NOMO-1 treated with DMSO at 0.1 percent for 48 hours (cell line): ENCODE measurements around the gene LRRC45.

Source experiments
- DNase-seq: peaks from one replicate; lab custom pipeline; 2025; ENCODE audit not compliant: unreplicated experiment; lab: John Stamatoyannopoulos, UW

Gene LRRC45

DNA sequence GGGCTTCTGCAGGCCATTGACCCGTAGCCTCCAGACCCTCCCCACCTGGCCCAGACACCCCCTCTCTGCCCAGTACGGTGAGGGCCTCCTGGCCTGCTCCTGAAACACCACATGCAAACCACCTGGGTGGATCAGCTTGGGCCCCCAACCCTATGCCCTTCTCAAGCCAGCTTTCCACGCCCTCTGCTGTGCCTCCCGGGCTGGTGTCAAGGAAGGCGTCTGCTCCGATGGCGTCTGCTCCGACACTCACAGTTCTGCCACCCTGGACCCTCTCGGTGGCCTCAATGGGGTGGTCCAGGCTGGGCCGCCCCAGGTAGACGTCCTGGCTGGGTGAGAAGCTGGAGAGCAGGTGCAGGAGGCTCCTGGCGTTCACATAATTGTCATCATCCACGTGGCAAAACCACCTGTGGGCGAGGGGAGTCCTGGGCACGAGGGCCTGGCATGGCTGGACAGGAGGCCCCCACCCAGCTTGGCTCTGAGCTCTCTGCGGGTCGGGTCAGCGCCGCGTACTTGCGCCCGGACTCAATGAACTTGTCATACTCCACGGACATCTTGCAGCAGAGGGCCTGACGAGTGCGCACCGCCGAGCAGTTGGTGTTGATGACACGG, 27.2 kb downstream of the LRRC45 start:
- DNase-seq = no peak

GRCh38 chr17:82050761-82051641, 27.9 kb downstream of the LRRC45 start:
- DNase-seq = no peak

DNA sequence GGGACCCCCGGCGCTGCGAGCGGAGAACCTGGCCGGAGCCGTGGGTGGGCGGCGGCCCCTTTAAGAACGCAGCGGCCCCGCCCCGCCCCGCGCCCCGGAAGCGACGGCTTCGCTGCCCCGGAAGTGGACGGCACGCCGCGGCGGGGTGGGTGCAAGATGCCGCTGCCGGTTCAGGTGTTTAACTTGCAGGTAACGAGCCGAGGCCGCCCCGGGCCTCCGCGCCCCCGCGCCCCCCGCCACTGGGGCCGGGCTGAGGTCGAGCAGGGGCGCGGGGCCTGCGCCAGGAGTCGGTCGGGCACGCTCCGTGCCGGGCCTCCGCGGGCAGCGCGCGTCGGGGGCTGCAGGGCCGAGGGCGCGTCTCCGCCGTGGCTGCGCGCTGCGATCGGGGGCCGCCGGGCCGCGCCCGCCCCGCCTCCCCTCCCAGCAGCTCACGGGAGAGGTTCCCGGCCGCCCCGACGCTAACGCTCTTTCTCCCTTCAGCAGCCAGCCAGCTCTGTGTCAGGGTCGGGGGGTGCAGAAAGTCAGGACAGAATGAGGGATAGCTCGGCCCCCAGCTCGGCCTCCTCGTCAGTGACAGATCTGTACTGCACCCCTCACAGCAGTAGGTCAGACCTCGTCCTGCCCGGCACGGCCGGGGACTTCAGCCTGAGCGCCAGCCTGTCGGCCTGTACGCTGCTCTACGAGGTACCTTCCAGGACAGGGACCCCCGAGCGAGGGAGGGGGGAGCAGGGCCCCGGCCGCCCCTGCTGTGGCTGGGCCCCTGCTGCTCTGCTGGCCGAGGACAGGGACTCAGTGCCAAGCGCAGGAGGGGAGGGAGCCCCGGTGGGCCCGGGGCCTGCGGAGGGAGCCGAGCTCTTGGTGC, 28.9 kb downstream of the LRRC45 start, which contains the start of the genes GPS1 and RFNG:
GPS1 (plus strand) TSS at position 123 of the 862 bp plus-strand sequence; CDS start at position 157, 34 bp downstream.
RFNG (minus strand) TSS at position 36 of the 862 bp plus-strand sequence. CDS start 45 bp downstream, outside the sequence.
- no peak for DNase-seq

DNA sequence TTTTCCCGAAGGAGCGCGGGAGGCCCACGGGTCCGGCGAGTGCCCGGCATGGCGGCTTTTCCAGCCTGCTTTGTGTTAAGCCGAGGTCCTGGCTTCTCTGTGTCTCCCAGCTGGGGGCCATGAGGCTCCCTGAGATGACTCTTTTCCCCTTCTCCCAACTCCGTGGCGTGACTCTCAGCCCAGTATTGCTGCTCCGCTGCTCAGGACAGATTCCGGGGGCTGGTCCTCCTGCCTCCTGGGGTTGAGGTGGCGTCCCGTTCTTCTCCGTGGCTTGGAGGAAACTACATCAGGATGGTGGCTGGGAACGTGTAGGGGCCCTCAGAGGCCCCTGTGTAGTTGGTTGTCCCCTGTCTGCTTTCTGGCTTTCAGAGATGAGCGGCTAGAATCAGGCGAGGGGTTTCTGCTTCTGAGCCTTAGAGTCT, 29.5 kb downstream of the LRRC45 start:
- no peak for DNase-seq

GRCh38 chr17:82053130-82053529, 30.0 kb downstream of the LRRC45 start:
- no peak for DNase-seq

- DNase-seq = no peak
Observed at GRCh38 chr17:82053556-82054263, 30.6 kb downstream of the LRRC45 start.

DNA sequence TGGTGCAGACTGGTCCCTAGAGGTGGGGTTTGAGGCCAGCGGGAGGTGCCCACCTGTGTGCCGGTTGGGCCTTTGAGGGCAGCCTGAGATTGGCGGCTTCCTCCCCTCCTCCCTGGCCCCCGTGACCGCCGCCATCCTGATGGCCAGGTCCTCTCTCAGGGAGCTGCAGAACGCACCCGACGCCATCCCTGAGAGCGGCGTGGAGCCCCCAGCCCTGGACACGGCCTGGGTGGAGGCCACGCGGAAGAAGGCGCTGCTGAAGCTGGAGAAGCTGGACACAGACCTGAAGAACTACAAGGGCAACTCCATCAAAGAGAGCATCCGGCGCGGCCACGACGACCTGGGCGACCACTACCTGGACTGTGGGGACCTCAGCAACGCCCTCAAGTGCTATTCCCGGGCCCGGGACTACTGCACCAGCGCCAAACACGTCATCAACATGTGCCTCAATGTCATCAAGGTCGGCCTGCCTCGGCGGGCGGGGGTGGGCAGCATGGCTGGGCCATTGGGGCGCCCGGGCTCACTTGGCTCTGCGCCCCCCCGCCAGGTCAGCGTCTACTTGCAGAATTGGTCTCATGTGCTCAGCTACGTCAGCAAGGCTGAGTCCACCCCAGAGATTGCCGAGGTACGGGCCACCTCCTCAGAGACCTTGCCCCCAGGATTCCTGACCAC, 31.4 kb downstream of the LRRC45 start:
- DNase-seq = no peak

DNA sequence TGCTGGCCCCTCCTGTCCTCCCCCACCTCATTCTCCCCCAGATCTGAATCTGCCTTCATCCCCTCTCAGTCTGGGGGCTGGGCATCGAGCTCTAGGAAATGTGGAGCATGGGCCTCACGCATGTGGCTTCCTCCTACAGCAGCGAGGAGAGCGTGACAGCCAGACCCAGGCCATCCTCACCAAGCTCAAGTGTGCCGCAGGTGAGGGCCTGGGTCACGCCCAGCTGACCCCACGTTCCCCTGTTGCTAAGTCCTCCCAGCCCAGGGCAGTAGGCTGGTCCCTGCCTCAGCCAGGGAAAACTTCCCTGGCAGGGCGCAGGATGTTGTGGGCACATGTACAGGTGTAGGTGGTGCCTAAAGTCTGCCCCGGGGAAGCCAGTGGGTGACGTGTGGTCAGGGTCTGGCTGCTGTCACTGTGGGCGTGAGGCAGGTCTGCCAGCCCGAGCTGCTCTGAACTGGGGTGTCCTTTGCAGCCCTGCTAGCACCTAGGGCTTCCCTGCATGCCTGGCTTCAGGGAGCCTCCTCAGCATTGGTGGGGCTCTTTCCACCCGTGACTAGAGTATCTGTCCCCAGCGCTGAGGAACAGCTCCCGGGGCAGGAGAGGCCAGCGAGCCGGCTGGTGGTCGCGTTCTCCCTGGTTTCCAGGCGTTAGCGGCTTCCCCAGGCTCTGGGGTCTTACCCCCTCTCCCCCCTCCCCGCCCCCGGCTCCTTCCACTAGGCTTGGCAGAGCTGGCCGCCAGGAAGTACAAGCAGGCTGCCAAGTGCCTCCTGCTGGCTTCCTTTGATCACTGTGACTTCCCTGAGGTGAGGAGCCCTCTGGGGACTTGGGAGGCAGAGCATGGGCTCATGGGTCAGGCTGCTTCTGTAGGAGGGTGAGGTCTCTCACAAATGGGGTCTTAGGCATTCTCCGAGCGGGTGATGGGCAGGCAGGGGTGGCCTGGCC, 32.2 kb downstream of the LRRC45 start:
- no peak for DNase-seq

GRCh38 chr17:82055965-82056728, 33.0 kb downstream of the LRRC45 start:
- DNase-seq = no peak

DNA sequence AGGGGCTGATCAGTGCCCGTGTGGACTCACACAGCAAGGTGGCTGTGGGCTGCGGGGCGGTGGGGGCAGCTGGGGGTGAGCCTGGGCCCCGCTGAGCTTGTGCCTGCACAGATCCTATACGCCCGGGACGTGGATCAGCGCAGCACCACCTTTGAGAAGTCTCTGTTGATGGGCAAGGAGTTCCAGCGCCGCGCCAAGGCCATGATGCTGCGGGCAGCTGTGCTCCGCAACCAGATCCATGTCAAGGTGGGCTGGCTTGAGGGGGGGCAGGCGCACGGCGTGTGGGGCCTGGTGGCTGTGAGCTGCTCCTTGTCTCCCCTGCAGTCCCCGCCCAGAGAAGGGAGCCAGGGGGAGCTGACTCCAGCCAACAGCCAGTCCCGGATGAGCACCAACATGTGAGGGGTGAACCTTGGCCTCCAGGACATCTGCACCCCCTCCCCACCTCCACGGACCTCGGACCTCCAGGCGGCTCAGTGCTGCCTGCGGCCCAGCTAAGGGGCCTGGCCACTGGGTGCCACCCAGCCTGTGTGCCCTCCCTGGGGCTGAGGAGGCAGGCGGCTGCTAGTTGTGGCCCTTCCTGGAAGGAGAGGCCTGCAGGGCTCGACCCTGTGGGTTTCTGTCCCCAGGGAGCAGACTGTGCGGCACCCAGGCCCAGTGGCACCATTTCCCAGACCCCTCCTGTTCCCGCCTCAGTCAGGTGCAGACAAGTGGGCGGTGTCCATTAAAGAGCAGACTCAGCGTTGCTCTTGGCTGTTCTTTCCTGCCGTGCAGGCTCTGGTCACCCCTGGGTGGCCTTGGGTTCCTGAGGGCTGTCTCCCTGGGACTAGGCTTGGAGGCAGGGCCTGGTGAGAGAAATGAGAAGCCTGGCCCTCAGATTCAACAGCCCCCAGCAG, 33.9 kb downstream of the LRRC45 start:
- no peak for DNase-seq

DNA sequence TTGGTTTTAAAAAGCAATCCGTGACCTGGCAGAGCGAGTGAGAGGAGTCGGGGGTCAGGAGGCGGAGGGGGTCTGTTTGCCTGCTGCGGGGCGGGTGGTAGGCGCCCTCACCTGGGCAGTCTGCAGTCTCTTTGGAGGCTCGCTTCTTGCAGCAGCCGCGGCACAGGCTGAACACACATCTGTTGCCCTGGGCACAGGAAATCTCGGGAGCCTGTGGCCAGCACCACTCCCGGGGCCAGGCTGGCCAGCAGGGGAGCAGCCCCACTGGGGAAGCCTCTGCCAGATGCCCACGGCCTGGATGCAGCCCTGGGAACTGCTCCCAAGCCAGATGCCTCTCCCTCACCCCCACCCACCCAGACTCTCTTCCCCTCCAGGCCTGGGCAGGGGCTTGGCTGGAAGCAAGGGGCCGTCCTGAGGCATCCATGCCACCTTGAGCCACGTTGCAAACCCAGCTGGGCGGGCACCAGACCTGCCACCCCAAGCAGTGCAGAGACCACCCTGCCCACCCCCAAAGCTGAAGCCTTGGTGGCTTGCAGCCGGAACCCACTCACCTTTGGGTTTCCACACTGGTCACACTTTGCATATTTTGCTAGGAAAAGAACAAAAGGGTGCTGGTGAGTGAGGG, 35.2 kb downstream of the LRRC45 start:
- DNase-seq = no peak

DNA sequence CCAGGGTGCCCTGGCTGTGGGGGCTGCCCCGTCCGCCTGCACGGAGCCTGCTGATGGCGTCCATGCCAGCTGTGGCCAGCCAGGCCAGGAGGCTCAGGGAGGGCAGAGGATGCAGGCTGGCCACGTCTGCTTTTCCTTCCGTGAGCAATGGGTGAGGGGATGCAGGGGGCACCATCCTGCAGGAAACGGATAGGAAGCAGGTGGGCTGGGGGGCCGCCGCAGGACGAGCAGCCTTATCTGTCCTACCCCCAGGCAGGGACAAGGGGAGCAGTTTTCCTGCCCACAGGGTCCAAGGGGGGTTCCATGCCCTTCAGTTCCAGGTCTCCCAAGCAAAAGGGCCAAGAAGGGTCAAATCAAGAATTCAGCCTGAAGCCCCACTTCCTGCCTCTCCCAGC, 35.7 kb downstream of the LRRC45 start:
- no peak for DNase-seq

DNA sequence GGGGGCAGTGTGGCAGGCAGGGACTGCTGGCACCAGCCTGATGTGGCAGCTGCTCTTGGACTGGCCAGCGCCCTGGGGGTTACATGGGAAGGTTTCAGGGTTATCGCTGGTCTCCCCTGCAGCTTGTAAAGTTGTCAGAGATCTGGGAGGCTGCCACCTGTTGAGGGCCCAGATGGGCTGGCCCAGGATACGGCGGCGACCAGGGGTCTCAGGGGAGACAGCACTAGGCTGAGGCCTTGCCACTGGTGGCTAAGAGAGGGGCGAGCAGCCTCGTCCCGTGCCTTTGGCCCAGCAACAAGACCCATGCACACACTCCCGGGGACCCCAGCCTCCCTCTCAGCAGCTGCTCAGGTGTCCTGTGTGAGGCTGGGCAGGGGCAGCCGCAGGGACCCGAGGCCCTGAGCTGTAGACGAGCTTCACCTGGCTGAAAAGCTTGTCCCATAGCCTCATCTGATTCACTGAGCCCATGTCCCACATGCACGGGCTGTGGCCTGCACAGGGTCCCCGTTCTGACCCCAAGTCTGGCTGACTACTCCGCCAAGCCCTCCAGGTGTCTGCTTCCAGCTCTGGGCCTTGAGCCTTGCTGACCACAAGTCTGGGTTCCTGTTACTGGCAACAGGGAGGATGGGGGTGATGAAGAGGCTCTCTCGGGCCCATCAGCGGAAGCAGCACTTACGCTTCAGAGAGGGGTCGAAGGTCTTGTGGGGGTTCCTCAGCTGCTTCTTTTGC, 36.3 kb downstream of the LRRC45 start:
- DNase-seq = no peak

DNA sequence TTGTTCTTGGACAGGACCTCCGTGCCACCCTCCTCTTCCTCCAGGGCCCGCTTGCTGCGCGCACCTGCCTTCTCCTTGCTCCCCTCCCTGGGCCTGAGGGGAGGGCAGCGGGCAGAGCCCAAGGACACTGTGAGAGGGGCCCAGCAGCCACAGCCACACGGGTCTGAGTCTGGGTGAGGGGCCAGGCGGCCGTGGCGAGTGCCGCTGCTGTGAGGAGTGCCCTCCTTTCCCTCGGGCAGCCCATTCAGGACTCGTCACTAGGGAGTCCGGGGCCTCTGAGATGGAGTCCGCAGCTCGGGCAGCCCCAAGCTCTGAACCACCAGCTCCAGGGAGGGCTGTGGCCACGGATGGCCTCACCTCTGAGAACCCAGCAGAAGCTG, 36.9 kb downstream of the LRRC45 start:
- no peak for DNase-seq

DNA sequence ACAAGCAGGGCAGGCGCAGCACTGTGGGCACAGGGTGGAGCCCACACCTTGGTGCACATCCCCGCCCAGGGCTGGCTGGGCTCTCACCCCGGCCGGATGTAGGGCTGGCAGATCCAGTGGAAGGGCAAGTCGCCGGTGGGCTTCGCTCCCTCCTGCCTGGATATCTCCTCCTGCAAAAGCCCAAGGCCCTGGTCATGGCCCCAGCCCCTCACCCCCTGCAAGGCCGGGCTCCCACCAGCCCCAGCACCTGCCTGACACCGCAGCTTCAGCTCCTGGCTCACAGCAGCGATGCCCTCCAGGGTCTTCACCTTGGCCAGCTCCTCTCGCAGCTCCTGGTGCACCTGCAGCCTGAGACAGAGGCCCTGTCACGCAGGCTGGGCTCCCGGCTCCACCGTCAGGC, 37.5 kb downstream of the LRRC45 start:
- no peak for DNase-seq
